Endothelial cell of umbilical vein (primary cell): ENCODE data around the gene FADS2. TPM values are rescaled to one million over a fixed set of nuclear protein-coding genes. Genes with fewer than 3 reads are reported as not detected.

Source experiments
- BruUV-seq: library from RNA; stranded (reverse); fragments of 400-500 nt; replicated peaks from 2 replicates; lab custom pipeline; 2021; lab: Mats Ljungman, UMichigan
- CTCF ChIA-PET: fragments of 300-600, 350-600 bp; sonication (Branson Sonifier 250); formaldehyde crosslinking; loops from one replicate; lab custom pipeline; 2021; ENCODE audit warnings: antibody characterized with exemption, inconsistent platforms; lab: Charles Lee
- POLR2A ChIA-PET: fragments of 300-600, 350-600 bp; sonication (Branson Sonifier 250); formaldehyde crosslinking; loops from one replicate; lab custom pipeline; 2021; ENCODE audit warnings: antibody characterized with exemption, inconsistent platforms; lab: Charles Lee
- DNase-seq: peaks from one replicate; pipeline ENCODE4 v3.0.0-alpha.2; 2011; ENCODE audit warnings: low read depth, low spot score
- FAIRE-seq: peaks from 2 replicates; lab custom pipeline; 2011; peaks lifted over from hg19 to GRCh38; lab: Jason Lieb, UNC
- H2AFZ ChIP-seq: 2 replicates; pipeline ENCODE4 v1.6.0; 2012; ENCODE audit warnings: low read depth, low read length, control low read depth, inconsistent platforms
- H3K27ac ChIP-seq: 2 replicates; pipeline ENCODE4 v1.5.1; 2011; ENCODE audit warnings: low read depth, mild to moderate bottlenecking, control low read depth, low read length, moderate library complexity; ENCODE audit not compliant: insufficient read depth
- H3K27me3 ChIP-seq, 2 experiments: 2 replicates each; pipeline versions ENCODE4 v1.6.0 to v1.6.1; 2011; ENCODE audit warnings: low read length in 2 of 2, mixed read lengths in 1 of 2; ENCODE audit not compliant: control insufficient read depth in 2 of 2, insufficient read depth in 2 of 2
- H3K36me3 ChIP-seq, 2 experiments: 2 replicates in 1 of 2; 3 replicates in 1 of 2; pipeline ENCODE4 v1.5.1; 2011; ENCODE audit warnings: low read length in 2 of 2, mild to moderate bottlenecking in 1 of 2, moderate library complexity in 1 of 2; ENCODE audit not compliant: control insufficient read depth in 2 of 2, insufficient read depth in 2 of 2; ENCODE audit errors: extremely low read depth in 1 of 2
- H3K4me1 ChIP-seq: 3 replicates; pipeline ENCODE4 v1.5.1; 2011; ENCODE audit warnings: mild to moderate bottlenecking, low read length; ENCODE audit not compliant: control insufficient read depth, insufficient read depth; ENCODE audit errors: extremely low read depth
- H3K4me2 ChIP-seq: 2 replicates; pipeline ENCODE4 v1.6.1; 2011; ENCODE audit warnings: low read length, control low read depth, mixed read lengths; ENCODE audit not compliant: insufficient read depth
- H3K4me3 ChIP-seq, 3 experiments: fragments of 200-600 bp in 1 of 3; sonication (generic), shearing (Covaris generic) in 1 of 3; replicated peaks in 1 of 3; 2 replicates each; pipeline ENCODE4 v1.5.1; 2011 to 2016; ENCODE audit warnings: control low read depth in 3 of 3, low read length in 3 of 3, mild to moderate bottlenecking in 2 of 3, inconsistent platforms in 1 of 3, low read depth in 1 of 3, moderate library complexity in 1 of 3; ENCODE audit not compliant: insufficient read depth in 1 of 3
- H3K79me2 ChIP-seq: 2 replicates; pipeline ENCODE4 v1.6.0; 2012; ENCODE audit warnings: low read length, inconsistent platforms; ENCODE audit not compliant: control insufficient read depth, insufficient read depth
- H3K9ac ChIP-seq: replicated peaks from 2 replicates; pipeline ENCODE3; 2011; ENCODE audit warnings: low read length, control low read depth; ENCODE audit not compliant: insufficient read depth; ENCODE audit errors: extremely low read depth
- H3K9me1 ChIP-seq: replicated peaks from 3 replicates; pipeline ENCODE4 v1.6.0; 2011; ENCODE audit warnings: mild to moderate bottlenecking, low read length; ENCODE audit not compliant: control insufficient read depth, insufficient read depth; ENCODE audit errors: extremely low read depth
- H3K9me3 ChIP-seq: replicated peaks from 2 replicates; pipeline ENCODE4 v1.5.1; 2012; ENCODE audit warnings: low read length, inconsistent platforms; ENCODE audit not compliant: control insufficient read depth, insufficient read depth
- H4K20me1 ChIP-seq: replicated peaks from 2 replicates; pipeline ENCODE3; 2011; ENCODE audit warnings: mild to moderate bottlenecking, low read length; ENCODE audit not compliant: control insufficient read depth, insufficient read depth; ENCODE audit errors: extremely low read depth
- CTCF ChIP-seq, 2 donors: IDR thresholded peaks; 1 replicate in 1 of 2; 2 replicates in 1 of 2; pipeline ENCODE4 v1.5.1; 2011; ENCODE audit warnings: low read length in 2 of 2, mild to moderate bottlenecking in 2 of 2, moderate library complexity in 2 of 2, control low read depth in 1 of 2, inconsistent platforms in 1 of 2, low read depth in 1 of 2; ENCODE audit not compliant: insufficient read depth in 1 of 2; ENCODE audit errors: extremely low read depth in 1 of 2
- EZH2 ChIP-seq: IDR thresholded peaks from 2 replicates; pipeline ENCODE4 v1.6.1; 2012; ENCODE audit warnings: borderline replicate concordance, low read depth, mild to moderate bottlenecking, moderate library complexity, low read length, inconsistent platforms; ENCODE audit not compliant: severe bottlenecking
- FOS ChIP-seq: IDR thresholded peaks from 2 replicates; pipeline ENCODE4 v1.6.1; 2011; ENCODE audit warnings: mild to moderate bottlenecking, low read length, moderate library complexity, borderline replicate concordance; ENCODE audit not compliant: insufficient read depth
- GATA2 ChIP-seq: IDR thresholded peaks from 2 replicates; pipeline ENCODE4 v1.7.0; 2011; ENCODE audit warnings: low read depth, mild to moderate bottlenecking, moderate library complexity, mixed read lengths, low read length; ENCODE audit not compliant: insufficient read length, insufficient read depth
- JUN ChIP-seq: IDR thresholded peaks from 2 replicates; pipeline ENCODE4 v1.6.1; 2011; ENCODE audit warnings: borderline replicate concordance, low read depth; ENCODE audit not compliant: insufficient read length, insufficient read depth
- MAX ChIP-seq: IDR thresholded peaks from 2 replicates; pipeline ENCODE4 v1.6.1; 2011; ENCODE audit not compliant: insufficient read depth, insufficient read length
- MYC ChIP-seq: IDR thresholded peaks from one replicate; pipeline ENCODE4 v1.6.1; 2011; ENCODE audit warnings: mild to moderate bottlenecking, low read depth, low read length
- POLR2A ChIP-seq: IDR thresholded peaks from 2 replicates; pipeline ENCODE4 v1.6.1; 2012; ENCODE audit warnings: low read depth, mild to moderate bottlenecking, control low read depth, low read length
- POLR2AphosphoS5 ChIP-seq: IDR thresholded peaks from 2 replicates; pipeline ENCODE4 v1.6.1; 2012; ENCODE audit warnings: low read depth, mild to moderate bottlenecking, control low read depth, low read length, moderate library complexity; ENCODE audit not compliant: insufficient read depth
- dilution Hi-C: fragments of 300-500 bp; cut with MboI; formaldehyde crosslinking; loops from one replicate; pipeline ENCODE4 v1.15.0; 2019; ENCODE audit warnings: low sequenced_read_pairs; ENCODE audit not compliant: extremely low pct_ligation_motif_present
- intact Hi-C: fragments of 100-400 bp; cut with micrococcal nuclease; formaldehyde crosslinking; loops from one replicate; pipeline ENCODE4 v1.10.0; 2022
- polyA plus RNA-seq, 4 experiments: library from polyadenylated mRNA; depleted of rRNA in 3 of 4; stranded (reverse) in 3 of 4; unstranded in 1 of 4; fragments of >200 nt; gene quantifications; 2 replicates each; pipeline versions ENCODE4 v1.2.1 to v1.2.3, GENCODE V29; 2011 to 2012; ENCODE audit warnings: missing spikeins in 1 of 4
- total RNA-seq: library from RNA; stranded (reverse); gene quantifications from 2 replicates; pipeline ENCODE4 v1.2.3, GENCODE V29; 2021

Gene FADS2
- total and polyA plus RNA-seq, 2 donors (not counting 3 experiments of a cell fraction or from before 2014, with no cell fraction given) = 668 to 898 TPM

GRCh38 chr11:61906522-61906909 lies 78.4 kb downstream of the FADS2 start:
- H3K4me1 ChIP-seq = no peaks in the 10 kb centered on the region
- no peaks in the 10 kb centered on the region for H3K9me1 ChIP-seq
- dilution Hi-C loops = no loop called here
- H2AFZ ChIP-seq = no peak overlapping the region
- TF ChIP-seq CTCF (IDR thresholded peaks at IDR 0.05; ENCODE audit: extremely low read depth in 1 of 2, insufficient read depth in 1 of 2, low read depth in 1 of 2, low read length in 2 of 2) (no peak), POLR2AphosphoS5 (no peak), MAX (no peak)
- H3K4me2 ChIP-seq = no peak overlapping the region
- ChIA-PET POLR2A (no interaction called here), CTCF (interaction anchor here (0.6 to 16.0 kb wide), 5 partner anchors 8 to 202 kb away, joined by 3 to 416 read pairs (median 7); no protein-coding TSS in a partner anchor)
- FAIRE-seq = no peak
- intact Hi-C loops = no loop called here
- H3K36me3 ChIP-seq = no peaks in the 10 kb centered on the region
- no peaks in the 10 kb centered on the region for H3K79me2 ChIP-seq
- no peak overlapping the region for H3K27ac ChIP-seq
- H4K20me1 ChIP-seq = no peaks in the 10 kb centered on the region
- no peaks in the 10 kb centered on the region for H3K9me3 ChIP-seq
- H3K9ac ChIP-seq = no peak overlapping the region
- BruUV-seq = no TSS peak
- H3K4me3 ChIP-seq = no peak overlapping the region
- no peak for DNase-seq
- H3K27me3 ChIP-seq = no peaks in the 10 kb centered on the region

GRCh38 chr11:61907282-61907681 lies 79.2 kb downstream of the FADS2 start:
- Histone ChIP-seq H3K27me3 (no peaks in the 10 kb centered on the region), H3K9me1 (no peaks in the 10 kb centered on the region), H3K36me3 (no peaks in the 10 kb centered on the region), H3K4me2 (no peak overlapping the region), H3K4me3 (no peak overlapping the region), H3K4me1 (no peaks in the 10 kb centered on the region), H3K9me3 (no peaks in the 10 kb centered on the region), H2AFZ (no peak overlapping the region), H3K27ac (no peak overlapping the region), H4K20me1 (no peaks in the 10 kb centered on the region), H3K9ac (no peak overlapping the region), H3K79me2 (no peaks in the 10 kb centered on the region)
- BruUV-seq = no TSS peak
- CTCF ChIA-PET = interaction anchor here (0.7 to 16.0 kb wide), 7 partner anchors 8 to 202 kb away, joined by 4 to 416 read pairs (median 10); no protein-coding TSS in a partner anchor
- DNase-seq = no peak
- FAIRE-seq = no peak
- intact Hi-C loops = no loop called here
- POLR2A ChIA-PET = no interaction called here
- TF ChIP-seq POLR2AphosphoS5 (no peak), CTCF (IDR thresholded peaks at IDR 0.05; ENCODE audit: extremely low read depth in 1 of 2, insufficient read depth in 1 of 2, low read depth in 1 of 2, low read length in 2 of 2) (no peak), GATA2 (no peak), MAX (no peak), MYC (no peak), FOS (no peak), POLR2A (no peak), JUN (no peak), EZH2 (no peak)
- dilution Hi-C loops = no loop called here
